Tibial nerve (tissue), 4 donors: ENCODE results near the gene CALML5. TPM values are rescaled to one million over a fixed set of nuclear protein-coding genes. Genes with fewer than 3 reads are reported as not detected.

Source experiments
- DNase-seq, 2 donors: peaks; one replicate each; pipeline ENCODE4 v3.0.0-alpha.2; 2019; ENCODE audit warnings: low spot score in 2 of 2
- H3K27ac ChIP-seq, 4 donors: fragments of 200-600 bp; sonication (generic) in 3 of 4; one replicate each; pipeline ENCODE4 v1.5.1; 2017 to 2019; ENCODE audit warnings: mild to moderate bottlenecking in 1 of 4
- H3K27me3 ChIP-seq, 2 donors: fragments of 200-600 bp; sonication (generic) in 1 of 2; one replicate each; pipeline versions ENCODE4 v1.5.1 to v1.6.0; 2017 to 2019
- H3K36me3 ChIP-seq, 3 donors: fragments of 200-600 bp; sonication (generic); one replicate each; pipeline ENCODE4 v1.5.1; 2018 to 2019
- H3K4me1 ChIP-seq, 4 donors: fragments of 200-600 bp; sonication (generic) in 3 of 4; one replicate each; pipeline ENCODE4 v1.5.1; 2017 to 2019
- H3K4me3 ChIP-seq, 4 donors: fragments of 200-600 bp; sonication (generic) in 3 of 4; one replicate each; pipeline ENCODE4 v1.5.1; 2017 to 2019; ENCODE audit warnings: mild to moderate bottlenecking in 1 of 4, moderate library complexity in 1 of 4
- H3K9me3 ChIP-seq, 4 donors: fragments of 200-600 bp; sonication (generic) in 3 of 4; one replicate each; pipeline ENCODE4 v1.5.1; 2017 to 2019
- CTCF ChIP-seq, 5 experiments: fragments of 200-600 bp in 3 of 5; fragments of 450-650 bp in 2 of 5; sonication (generic) in 3 of 5; IDR thresholded peaks; one replicate each; pipeline ENCODE4 v1.5.1; 2016 to 2019; ENCODE audit warnings: antibody characterized with exemption in 5 of 5, mild to moderate bottlenecking in 3 of 5, moderate library complexity in 2 of 5
- EP300 ChIP-seq, 2 donors: sonication (generic); formaldehyde crosslinking; IDR thresholded peaks; one replicate each; pipeline ENCODE4 v1.6.1; 2017; ENCODE audit warnings: antibody characterized with exemption in 2 of 2, mild to moderate bottlenecking in 1 of 2
- POLR2A ChIP-seq, 2 donors: fragments of 450-650 bp; IDR thresholded peaks; one replicate each; pipeline ENCODE4 v1.6.1; 2017; ENCODE audit warnings: antibody characterized with exemption in 2 of 2, mild to moderate bottlenecking in 2 of 2, moderate library complexity in 2 of 2
- WGBS, 2 donors: methylation state at CpG; one replicate each; pipeline ENCODE4 v1.1.5; 2018; 5-methylcytosine and 5-hydroxymethylcytosine counted together
- total RNA-seq, 4 donors: library from RNA; depleted of rRNA; stranded (reverse); fragments of >200 nt; gene quantifications; one replicate each; pipeline ENCODE4 v1.1.0, GENCODE V29; 2016

Gene CALML5
- total RNA-seq, 4 donors from 2014 or later: not detected

GRCh38 chr10:5503477-5503835, 4.1 kb upstream of the CALML5 start:
- no peak for TF ChIP-seq EP300 (IDR thresholded peaks at IDR 0.05)
- TF ChIP-seq POLR2A (IDR thresholded peaks at IDR 0.05): no peak
- TF ChIP-seq CTCF (IDR thresholded peaks at IDR 0.05): no peak
- Histone ChIP-seq H3K9me3 (peaks cover 0 to 4% (median 0%) of the 10 kb centered on the region in 4 donors), H3K27ac (no peak overlapping the region), H3K4me1 (no peaks in the 10 kb centered on the region), H3K4me3 (no peak overlapping the region), H3K36me3 (no peaks in the 10 kb centered on the region), H3K27me3 (no peaks in the 10 kb centered on the region)
- no peak for DNase-seq
- 78 to 88% methylated on average over 3 of the region's 3 CpGs for WGBS, 2 donors

- TF ChIP-seq CTCF (IDR thresholded peaks at IDR 0.05) (no peak), POLR2A (IDR thresholded peaks at IDR 0.05) (no peak)
- Histone ChIP-seq H3K36me3 (no peaks in the 10 kb centered on the region), H3K9me3 (peaks cover 0 to 4% (median 0%) of the 10 kb centered on the region in 4 donors), H3K27me3 (no peaks in the 10 kb centered on the region), H3K27ac (no peak overlapping the region), H3K4me1 (no peaks in the 10 kb centered on the region), H3K4me3 (no peak overlapping the region)
- no peak for DNase-seq
- 88 to 90% methylated on average over 11 to 14 of the region's 14 CpGs for WGBS, 2 donors
Observed at GRCh38 chr10:5502571-5503476, 3.5 kb upstream of the CALML5 start.

- H3K27me3 ChIP-seq: no peaks in the 10 kb centered on the region
- H3K9me3 ChIP-seq: peaks cover 0 to 4% (median 0%) of the 10 kb centered on the region in 4 donors
- no peaks in the 10 kb centered on the region for H3K36me3 ChIP-seq
- no peak overlapping the region for H3K4me3 ChIP-seq
- no peaks in the 10 kb centered on the region for H3K4me1 ChIP-seq
- DNase-seq: no peak
- H3K27ac ChIP-seq: no peak overlapping the region
- TF ChIP-seq EP300 (IDR thresholded peaks at IDR 0.05) (no peak), POLR2A (IDR thresholded peaks at IDR 0.05) (no peak), CTCF (IDR thresholded peaks at IDR 0.05) (no peak)
- 42 to 57% methylated on average over 12 of the region's 12 CpGs for WGBS, 2 donors
Observed at GRCh38 chr10:5502061-5502521, 2.7 kb upstream of the CALML5 start.

GRCh38 chr10:5500910-5501309, 1.5 kb upstream of the CALML5 start:
- Histone ChIP-seq H3K9me3 (peaks cover 0 to 4% (median 0%) of the 10 kb centered on the region in 4 donors), H3K27me3 (no peaks in the 10 kb centered on the region), H3K4me1 (no peaks in the 10 kb centered on the region), H3K4me3 (no peak overlapping the region), H3K36me3 (no peaks in the 10 kb centered on the region), H3K27ac (no peak overlapping the region)
- no peak for TF ChIP-seq CTCF (IDR thresholded peaks at IDR 0.05)
- 71 to 74% methylated on average over 5 of the region's 5 CpGs for WGBS, 2 donors
- no peak for DNase-seq

GRCh38 chr10:5500162-5500670, 846 bp upstream of the CALML5 start:
- Histone ChIP-seq H3K9me3 (peaks cover 0 to 4% (median 0%) of the 10 kb centered on the region in 4 donors), H3K27me3 (no peaks in the 10 kb centered on the region), H3K36me3 (no peaks in the 10 kb centered on the region), H3K27ac (no peak overlapping the region), H3K4me3 (no peak overlapping the region), H3K4me1 (no peaks in the 10 kb centered on the region)
- WGBS, 2 donors: 93 to 96% methylated on average over 7 of the region's 7 CpGs
- TF ChIP-seq EP300 (IDR thresholded peaks at IDR 0.05): no peak
- TF ChIP-seq CTCF (IDR thresholded peaks at IDR 0.05): no peak
- no peak for TF ChIP-seq POLR2A (IDR thresholded peaks at IDR 0.05)
- no peak for DNase-seq
